Neural cell (in vitro differentiated cells): ENCODE data around the gene GPC3. TPM values are rescaled to one million over a fixed set of nuclear protein-coding genes. Genes with fewer than 3 reads are reported as not detected.

Experiments used
- H2AFZ ChIP-seq: fragments of 200-600, 300-800 bp; sonication (generic), shearing (Covaris generic); 2 replicates; pipeline ENCODE4 v1.6.0; 2014; ENCODE audit warnings: low read depth, mild to moderate bottlenecking, antibody characterized with exemption, low read length, moderate library complexity
- H3F3A ChIP-seq: fragments of 200-600 bp; shearing (Covaris generic); 2 replicates; pipeline ENCODE4 v1.6.1; 2016; ENCODE audit warnings: mild to moderate bottlenecking, moderate library complexity, mixed read lengths, antibody characterized with exemption, low read length; ENCODE audit not compliant: insufficient read depth, poor library complexity, severe bottlenecking
- H3K27ac ChIP-seq: fragments of 200-600, 300-800 bp; sonication (generic), shearing (Covaris generic); 2 replicates; pipeline ENCODE4 v1.5.1; 2014; ENCODE audit warnings: mild to moderate bottlenecking, low read length, moderate library complexity
- H3K27me3 ChIP-seq: fragments of 300-800, 200-600 bp; sonication (generic), shearing (Covaris generic); 2 replicates; pipeline ENCODE4 v1.6.0; 2014; ENCODE audit warnings: mild to moderate bottlenecking, low read depth, low read length, moderate library complexity; ENCODE audit not compliant: insufficient read depth
- H3K36me3 ChIP-seq: fragments of 300-800, 200-600 bp; sonication (generic), shearing (Covaris generic); 2 replicates; pipeline ENCODE4 v1.5.1; 2014; ENCODE audit warnings: mild to moderate bottlenecking, antibody characterized with exemption, low read length, moderate library complexity; ENCODE audit not compliant: insufficient read depth
- H3K4me2 ChIP-seq: fragments of 300-800, 200-600 bp; sonication (generic), shearing (Covaris generic); 2 replicates; pipeline ENCODE4 v1.6.0; 2014; ENCODE audit warnings: mild to moderate bottlenecking, low read length
- H3K4me3 ChIP-seq: fragments of 300-800, 200-600 bp; sonication (generic), shearing (Covaris generic); 2 replicates; pipeline ENCODE4 v1.5.1; 2014; ENCODE audit warnings: mild to moderate bottlenecking, low read length, moderate library complexity
- H3K79me2 ChIP-seq: fragments of 200-600 bp; shearing (Covaris generic); replicated peaks from 2 replicates; pipeline ENCODE4 v1.6.0; 2014; ENCODE audit warnings: mild to moderate bottlenecking, low read length, moderate library complexity; ENCODE audit not compliant: insufficient read depth
- H3K9ac ChIP-seq: fragments of 300-800, 200-600 bp; sonication (generic), shearing (Covaris generic); 2 replicates; pipeline ENCODE4 v1.6.1; 2016; ENCODE audit warnings: mild to moderate bottlenecking, low read length, mixed read lengths
- H3K9me2 ChIP-seq: fragments of 200-600 bp; shearing (Covaris generic); 2 replicates; pipeline ENCODE4 v1.6.1; 2016; ENCODE audit warnings: mild to moderate bottlenecking, low read length, mixed read lengths; ENCODE audit not compliant: insufficient read depth
- H3K9me3 ChIP-seq: fragments of 200-600, 300-800 bp; sonication (generic), shearing (Covaris generic); 2 replicates; pipeline ENCODE4 v1.6.1; 2016; ENCODE audit warnings: mild to moderate bottlenecking, mixed run types, low read length, moderate library complexity, mixed read lengths
- H4K20me1 ChIP-seq: fragments of 200-600 bp; shearing (Covaris generic); 2 replicates; pipeline ENCODE4 v1.6.1; 2016; ENCODE audit warnings: mild to moderate bottlenecking, mixed run types; ENCODE audit not compliant: insufficient read depth
- EP300 ChIP-seq: fragments of 450-650 bp; conservative IDR thresholded peaks from 2 replicates; pipeline ENCODE4 v1.6.1; 2014; ENCODE audit warnings: antibody characterized with exemption, mild to moderate bottlenecking, moderate library complexity; ENCODE audit not compliant: poor library complexity, severe bottlenecking
- EZH2 ChIP-seq: fragments of 200-600, 300-800 bp; shearing (Covaris generic), sonication (generic); IDR thresholded peaks from 2 replicates; pipeline ENCODE4 v1.6.1; 2014; ENCODE audit warnings: antibody characterized with exemption, low read length, borderline replicate concordance, mild to moderate bottlenecking; ENCODE audit not compliant: insufficient read depth, poor library complexity, severe bottlenecking
- MXI1 ChIP-seq: fragments of 450-650 bp; conservative IDR thresholded peaks from 2 replicates; pipeline ENCODE4 v1.6.1; 2014; ENCODE audit warnings: antibody characterized with exemption, mild to moderate bottlenecking; ENCODE audit not compliant: poor library complexity, severe bottlenecking
- POLR2AphosphoS5 ChIP-seq: IDR thresholded peaks from 2 replicates; pipeline ENCODE4 v1.6.1; 2012
- RAD21 ChIP-seq: fragments of 450-650 bp; conservative IDR thresholded peaks from 2 replicates; pipeline ENCODE4 v1.6.1; 2014; ENCODE audit warnings: antibody characterized with exemption, mild to moderate bottlenecking, moderate library complexity
- REST ChIP-seq: IDR thresholded peaks from 2 replicates; pipeline ENCODE4 v1.6.1; 2012; ENCODE audit warnings: borderline replicate concordance
- SMC3 ChIP-seq: fragments of 450-650 bp; conservative IDR thresholded peaks from 2 replicates; pipeline ENCODE4 v1.6.1; 2014; ENCODE audit warnings: antibody characterized with exemption, mild to moderate bottlenecking, moderate library complexity; ENCODE audit not compliant: poor library complexity
- TAF1 ChIP-seq: IDR thresholded peaks from 2 replicates; pipeline ENCODE4 v1.6.1; 2012; ENCODE audit warnings: low read depth
- polyA plus RNA-seq: library from polyadenylated mRNA; depleted of rRNA; stranded (reverse); fragments of >200 nt; gene quantifications from 2 replicates; pipeline ENCODE4 v1.2.3, GENCODE V29; 2014
- TF ChIP-seq, protein P1 (sequence below): fragments of 450-650 bp; IDR thresholded peaks from 2 replicates; pipeline ENCODE4 v1.5.1; 2014; ENCODE audit warnings: antibody characterized with exemption, mild to moderate bottlenecking, moderate library complexity; ENCODE audit not compliant: poor library complexity, severe bottlenecking

Gene GPC3
- polyA plus RNA-seq, 1 donor from 2014 or later, result 2.1 TPM

GRCh38 chrX:133650239-133650638 is 335.2 kb downstream of the GPC3 start:
- H3K9me3 ChIP-seq, result no peaks in the 10 kb centered on the region
- no peaks in the 10 kb centered on the region for H3F3A ChIP-seq
- H3K4me2 ChIP-seq, result no peak overlapping the region
- TF ChIP-seq POLR2AphosphoS5 (no peak), MXI1 (no peak), RAD21 (no peak), TAF1 (no peak), SMC3 (no peak), EP300 (no peak), EZH2 (no peak), REST (no peak)
- TF ChIP-seq, protein P1, sequence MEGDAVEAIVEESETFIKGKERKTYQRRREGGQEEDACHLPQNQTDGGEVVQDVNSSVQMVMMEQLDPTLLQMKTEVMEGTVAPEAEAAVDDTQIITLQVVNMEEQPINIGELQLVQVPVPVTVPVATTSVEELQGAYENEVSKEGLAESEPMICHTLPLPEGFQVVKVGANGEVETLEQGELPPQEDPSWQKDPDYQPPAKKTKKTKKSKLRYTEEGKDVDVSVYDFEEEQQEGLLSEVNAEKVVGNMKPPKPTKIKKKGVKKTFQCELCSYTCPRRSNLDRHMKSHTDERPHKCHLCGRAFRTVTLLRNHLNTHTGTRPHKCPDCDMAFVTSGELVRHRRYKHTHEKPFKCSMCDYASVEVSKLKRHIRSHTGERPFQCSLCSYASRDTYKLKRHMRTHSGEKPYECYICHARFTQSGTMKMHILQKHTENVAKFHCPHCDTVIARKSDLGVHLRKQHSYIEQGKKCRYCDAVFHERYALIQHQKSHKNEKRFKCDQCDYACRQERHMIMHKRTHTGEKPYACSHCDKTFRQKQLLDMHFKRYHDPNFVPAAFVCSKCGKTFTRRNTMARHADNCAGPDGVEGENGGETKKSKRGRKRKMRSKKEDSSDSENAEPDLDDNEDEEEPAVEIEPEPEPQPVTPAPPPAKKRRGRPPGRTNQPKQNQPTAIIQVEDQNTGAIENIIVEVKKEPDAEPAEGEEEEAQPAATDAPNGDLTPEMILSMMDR, result no peak
- no peaks in the 10 kb centered on the region for H3K36me3 ChIP-seq
- no peak overlapping the region for H3K27ac ChIP-seq
- no peaks in the 10 kb centered on the region for H3K79me2 ChIP-seq
- no peak overlapping the region for H3K4me3 ChIP-seq
- H3K27me3 ChIP-seq, result no peaks in the 10 kb centered on the region
- H3K9me2 ChIP-seq, result no peaks in the 10 kb centered on the region
- H2AFZ ChIP-seq, result no peak overlapping the region
- H3K9ac ChIP-seq, result no peak overlapping the region
- H4K20me1 ChIP-seq, result no peaks in the 10 kb centered on the region

- Histone ChIP-seq H3K9me3 (no peaks in the 10 kb centered on the region), H2AFZ (no peak overlapping the region), H3K4me3 (no peak overlapping the region), H4K20me1 (no peaks in the 10 kb centered on the region), H3F3A (no peaks in the 10 kb centered on the region), H3K36me3 (no peaks in the 10 kb centered on the region), H3K9me2 (no peaks in the 10 kb centered on the region), H3K27ac (no peak overlapping the region), H3K9ac (no peak overlapping the region), H3K79me2 (no peaks in the 10 kb centered on the region), H3K4me2 (no peak overlapping the region), H3K27me3 (no peaks in the 10 kb centered on the region)
- TF ChIP-seq RAD21 (no peak), EZH2 (no peak), SMC3 (no peak), POLR2AphosphoS5 (no peak), MXI1 (no peak), TAF1 (no peak), EP300 (no peak), REST (no peak)
- TF ChIP-seq, protein P1, result no peak
Observed at GRCh38 chrX:133649651-133650050, 335.7 kb downstream of the GPC3 start.
